Measurements from ENCODE around the gene PLAGL1. TPM values are rescaled to one million over a fixed set of nuclear protein-coding genes. Genes with fewer than 3 reads are reported as not detected.

PLAGL1 gene
- total RNA-seq, 6 experiments from 2014 or later = 22.5 to 28.8 (median 26.2) TPM

DNA sequence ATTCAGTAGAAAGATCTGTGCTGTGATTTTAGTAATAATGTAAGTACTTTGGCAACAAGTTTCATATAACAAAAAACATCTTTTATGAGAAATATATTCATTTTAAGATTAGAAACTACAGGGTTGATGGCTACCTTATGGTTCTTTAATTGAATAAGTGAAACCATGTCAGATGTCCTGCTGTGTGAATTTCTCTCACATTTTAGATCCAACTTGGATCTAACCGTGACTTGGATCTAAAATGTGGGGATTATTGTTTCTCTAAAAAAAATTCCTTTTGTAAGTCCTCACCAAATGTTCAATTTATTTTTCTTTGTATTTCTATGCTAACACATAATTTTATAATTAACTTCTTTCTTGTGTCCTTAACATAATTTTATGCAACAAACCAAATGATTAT lies 113.4 kb downstream of the PLAGL1 start:
- DNase-seq = no peak
- H3K27me3 Mint-ChIP-seq (ENCODE audit: insufficient read depth) = peaks cover 8% of the 10 kb centered on the region
- no peak overlapping the region for H3K27ac Mint-ChIP-seq
- H3K4me1 Mint-ChIP-seq (ENCODE audit: low read depth) = no peaks in the 10 kb centered on the region
- H3K9me3 Mint-ChIP-seq = no peaks in the 10 kb centered on the region
- TF ChIP-seq, protein P1, sequence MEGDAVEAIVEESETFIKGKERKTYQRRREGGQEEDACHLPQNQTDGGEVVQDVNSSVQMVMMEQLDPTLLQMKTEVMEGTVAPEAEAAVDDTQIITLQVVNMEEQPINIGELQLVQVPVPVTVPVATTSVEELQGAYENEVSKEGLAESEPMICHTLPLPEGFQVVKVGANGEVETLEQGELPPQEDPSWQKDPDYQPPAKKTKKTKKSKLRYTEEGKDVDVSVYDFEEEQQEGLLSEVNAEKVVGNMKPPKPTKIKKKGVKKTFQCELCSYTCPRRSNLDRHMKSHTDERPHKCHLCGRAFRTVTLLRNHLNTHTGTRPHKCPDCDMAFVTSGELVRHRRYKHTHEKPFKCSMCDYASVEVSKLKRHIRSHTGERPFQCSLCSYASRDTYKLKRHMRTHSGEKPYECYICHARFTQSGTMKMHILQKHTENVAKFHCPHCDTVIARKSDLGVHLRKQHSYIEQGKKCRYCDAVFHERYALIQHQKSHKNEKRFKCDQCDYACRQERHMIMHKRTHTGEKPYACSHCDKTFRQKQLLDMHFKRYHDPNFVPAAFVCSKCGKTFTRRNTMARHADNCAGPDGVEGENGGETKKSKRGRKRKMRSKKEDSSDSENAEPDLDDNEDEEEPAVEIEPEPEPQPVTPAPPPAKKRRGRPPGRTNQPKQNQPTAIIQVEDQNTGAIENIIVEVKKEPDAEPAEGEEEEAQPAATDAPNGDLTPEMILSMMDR (IDR thresholded peaks at IDR 0.05) = no peak
- no peaks in the 10 kb centered on the region for H3K36me3 Mint-ChIP-seq (ENCODE audit: low read depth)
- no peak overlapping the region for H3K4me3 Mint-ChIP-seq

Other genes starting within 250 kb of the PLAGL1 start
- gene LTV1, start 164.9 kb downstream of the PLAGL1 start, total RNA-seq (2021; fragmentation: NEBNext Ultra II Directional; extraction: Animal tissue kit (Norgen Biotek cat#: 25700)) = 10 to 100 TPM; 28.8 to 35.0 (median 33.6) TPM
- not detected for gene ZC2HC1B, start 143.8 kb downstream of the PLAGL1 start, total RNA-seq (2021; fragmentation: NEBNext Ultra II Directional; extraction: Animal tissue kit (Norgen Biotek cat#: 25700))
- gene SF3B5, start 87.3 kb upstream of the PLAGL1 start, total RNA-seq (2021; fragmentation: NEBNext Ultra II Directional; extraction: Animal tissue kit (Norgen Biotek cat#: 25700)) = 100 to 1,000 TPM; 172 to 189 (median 177) TPM
- under 1 TPM; 0.30 to 0.53 (median 0.37) TPM for gene STX11, start 142.3 kb upstream of the PLAGL1 start, total RNA-seq (2021; fragmentation: NEBNext Ultra II Directional; extraction: Animal tissue kit (Norgen Biotek cat#: 25700))

All from HFFc6 (cell line).